Natural killer cell (primary cell): Measurements from ENCODE around the gene PCYT1A. TPM values are rescaled to one million over a fixed set of nuclear protein-coding genes. Genes with fewer than 3 reads are reported as not detected.

ENCODE experiments used
- ATAC-seq, 3 donors: fragments of 150-1000 bp in 2 of 3; fragments of 200-7000 bp in 1 of 3; cut with Tn5 transposase; 1 replicate in 1 of 3; 2 replicates in 2 of 3; pipeline ENCODE4 v1.10.0; 2021; ENCODE audit warnings: mild to moderate bottlenecking in 2 of 3, moderate library complexity in 2 of 3
- DNase-seq, 2 donors: peaks; one replicate each; pipeline versions ENCODE4 v3.0.0 to v3.0.0-alpha.2; 2013 to 2021; ENCODE audit warnings: mixed read lengths in 1 of 2
- H3K27ac ChIP-seq: one replicate; pipeline ENCODE4 v1.5.1; 2013; ENCODE audit warnings: mild to moderate bottlenecking, low read length
- H3K27me3 ChIP-seq: one replicate; pipeline ENCODE4 v1.6.1; 2013; ENCODE audit warnings: low read length; ENCODE audit not compliant: control insufficient read depth, insufficient read depth
- H3K36me3 ChIP-seq: one replicate; pipeline ENCODE4 v1.6.1; 2013; ENCODE audit warnings: low read length; ENCODE audit not compliant: control insufficient read depth, insufficient read depth
- H3K4me1 ChIP-seq: one replicate; pipeline ENCODE4 v1.6.1; 2013; ENCODE audit warnings: low read length; ENCODE audit not compliant: control insufficient read depth, insufficient read depth
- H3K4me3 ChIP-seq: one replicate; pipeline ENCODE4 v1.5.1; 2013; ENCODE audit warnings: low read length
- H3K9me3 ChIP-seq: one replicate; pipeline ENCODE4 v1.6.1; 2013; ENCODE audit warnings: low read length; ENCODE audit not compliant: control insufficient read depth, insufficient read depth
- H3K27ac Mint-ChIP-seq, 2 donors: one replicate each; pipeline ENCODE4 v1.8.0; 2022; ENCODE audit warnings: mild to moderate bottlenecking in 2 of 2, mixed read lengths in 2 of 2, moderate library complexity in 1 of 2
- H3K27me3 Mint-ChIP-seq, 2 donors: one replicate each; pipeline ENCODE4 v1.8.0; 2022; ENCODE audit warnings: low read depth in 2 of 2, mixed read lengths in 2 of 2
- H3K36me3 Mint-ChIP-seq: one replicate; pipeline ENCODE4 v1.8.0; 2022; ENCODE audit warnings: mixed read lengths
- H3K4me1 Mint-ChIP-seq, 2 donors: one replicate each; pipeline ENCODE4 v1.8.0; 2022; ENCODE audit warnings: mixed read lengths in 2 of 2
- H3K4me3 Mint-ChIP-seq: one replicate; pipeline ENCODE4 v1.8.0; 2022; ENCODE audit warnings: mild to moderate bottlenecking, moderate library complexity, mixed read lengths
- H3K9me3 Mint-ChIP-seq, 2 donors: one replicate each; pipeline ENCODE4 v1.8.0; 2022; ENCODE audit warnings: mixed read lengths in 2 of 2
- CTCF ChIP-seq: fragments of 200-600 bp; IDR thresholded peaks from one replicate; pipeline ENCODE4 v1.8.0; 2022; ENCODE audit warnings: antibody characterized with exemption
- WGBS: methylation state at CpG from one replicate; pipeline ENCODE4 v1.1.7; 2013; ENCODE audit warnings: missing lambda C conversion rate; ENCODE audit not compliant: insufficient coverage; 5-methylcytosine and 5-hydroxymethylcytosine counted together
- intact Hi-C: fragments of 100-400 bp; cut with micrococcal nuclease; formaldehyde crosslinking; loops from one replicate; pipeline ENCODE4 v1.14.2; 2022
- total RNA-seq, 4 donors: library from RNA; stranded (reverse); fragments of 120-200 nt in 1 of 4; gene quantifications; one replicate each; pipeline versions ENCODE4 v1.2.3 to v1.2.4, GENCODE V29; 2013 to 2022

Gene PCYT1A
- total RNA-seq, 3 donors from 2014 or later (not counting 1 experiment from before 2014, with no cell fraction given) = 105 to 123 (median 110) TPM

GRCh38 chr3:196274585-196274984, 12.9 kb downstream of the PCYT1A start:
- Mint-ChIP-seq H3K4me3 (peak overlapping the region; percentile 91), H3K27ac (peak overlapping the region; percentile 94 to 96), H3K4me1 (peaks cover 41 to 50% of the 10 kb centered on the region in 2 donors), H3K36me3 (no peaks in the 10 kb centered on the region), H3K9me3 (no peaks in the 10 kb centered on the region), H3K27me3 (no peaks in the 10 kb centered on the region)
- WGBS = 36% methylated on average over 3 of the region's 5 CpGs
- TF ChIP-seq CTCF = no peak
- peaks cover 23% of the 10 kb centered on the region for H3K4me1 ChIP-seq
- DNase-seq = peak; percentile 43 to 85
- H3K36me3 ChIP-seq = peaks cover 10% of the 10 kb centered on the region
- H3K27ac ChIP-seq = peak overlapping the region; percentile 94
- no peaks in the 10 kb centered on the region for H3K27me3 ChIP-seq
- H3K4me3 ChIP-seq = peak overlapping the region; percentile 18
- peak; percentile 92 to 98 (median 93) for ATAC-seq
- intact Hi-C loops = loop anchor here (1.0 kb wide), 2 partner anchors 13 to 158 kb away; partner anchors contain the start of genes PCYT1A and UBXN7
- no peaks in the 10 kb centered on the region for H3K9me3 ChIP-seq

- Histone ChIP-seq H3K4me3 (no peak overlapping the region), H3K4me1 (peaks cover 23% of the 10 kb centered on the region), H3K27me3 (no peaks in the 10 kb centered on the region), H3K27ac (peak overlapping the region; percentile 94), H3K36me3 (peaks cover 18% of the 10 kb centered on the region), H3K9me3 (no peaks in the 10 kb centered on the region)
- no peaks in the 10 kb centered on the region for H3K36me3 Mint-ChIP-seq
- no peak overlapping the region for H3K4me3 Mint-ChIP-seq
- no peaks in the 10 kb centered on the region for H3K9me3 Mint-ChIP-seq
- no peak for ATAC-seq
- intact Hi-C loops = loop anchor here (1.0 kb wide), 2 partner anchors 14 to 159 kb away; partner anchors contain the start of genes PCYT1A and UBXN7
- no peak for TF ChIP-seq CTCF
- DNase-seq = peak; percentile 18 to 21
- H3K4me1 Mint-ChIP-seq = peaks cover 41 to 44% of the 10 kb centered on the region in 2 donors
- H3K27me3 Mint-ChIP-seq = no peaks in the 10 kb centered on the region
- 96% methylated on average over 12 of the region's 12 CpGs for WGBS
- peak overlapping the region; percentile 94 to 96 for H3K27ac Mint-ChIP-seq
These were observed 13.9 kb downstream of the PCYT1A start for GRCh38 chr3:196273655-196274054.

- H3K27ac Mint-ChIP-seq = peak overlapping the region; percentile 94 to 96
- intact Hi-C loops = no loop called here
- peaks cover 23% of the 10 kb centered on the region for H3K4me1 ChIP-seq
- H3K4me1 Mint-ChIP-seq = peaks cover 34 to 37% of the 10 kb centered on the region in 2 donors
- H3K9me3 ChIP-seq = no peaks in the 10 kb centered on the region
- no peak for DNase-seq
- H3K27ac ChIP-seq = peak overlapping the region; percentile 94
- H3K9me3 Mint-ChIP-seq = no peaks in the 10 kb centered on the region
- no peak overlapping the region for H3K4me3 ChIP-seq
- no peaks in the 10 kb centered on the region for H3K36me3 Mint-ChIP-seq
- 96% methylated on average over 14 of the region's 14 CpGs for WGBS
- H3K36me3 ChIP-seq = peaks cover 21% of the 10 kb centered on the region
- TF ChIP-seq CTCF = no peak
- H3K27me3 Mint-ChIP-seq = no peaks in the 10 kb centered on the region
- ATAC-seq = no peak
- no peak overlapping the region for H3K4me3 Mint-ChIP-seq
- no peaks in the 10 kb centered on the region for H3K27me3 ChIP-seq
These were observed 14.7 kb downstream of the PCYT1A start for GRCh38 chr3:196272826-196273225.

- ATAC-seq (no peak), DNase-seq (no peak)
- Mint-ChIP-seq H3K36me3 (no peaks in the 10 kb centered on the region), H3K27me3 (no peaks in the 10 kb centered on the region), H3K9me3 (no peaks in the 10 kb centered on the region), H3K4me1 (peaks cover 32% of the 10 kb centered on the region in 2 donors), H3K27ac (peak overlapping the region; percentile 45 to 71), H3K4me3 (no peak overlapping the region)
- Histone ChIP-seq H3K36me3 (peaks cover 33% of the 10 kb centered on the region), H3K27me3 (no peaks in the 10 kb centered on the region), H3K4me3 (no peak overlapping the region), H3K9me3 (no peaks in the 10 kb centered on the region), H3K4me1 (peaks cover 23% of the 10 kb centered on the region), H3K27ac (no peak overlapping the region)
- intact Hi-C loops = no loop called here
- WGBS = 83% methylated on average over 5 of the region's 5 CpGs
- no peak for TF ChIP-seq CTCF
These were observed 17.0 kb downstream of the PCYT1A start for GRCh38 chr3:196270499-196270898.
